DMS 273 treated with DMSO at 0.1 percent for 48 hours (cell line): Measurements from ENCODE around the gene SLC9A9.

Source experiments
- DNase-seq: peaks from one replicate; lab custom pipeline; 2025; lab: John Stamatoyannopoulos, UW

Gene SLC9A9

DNA sequence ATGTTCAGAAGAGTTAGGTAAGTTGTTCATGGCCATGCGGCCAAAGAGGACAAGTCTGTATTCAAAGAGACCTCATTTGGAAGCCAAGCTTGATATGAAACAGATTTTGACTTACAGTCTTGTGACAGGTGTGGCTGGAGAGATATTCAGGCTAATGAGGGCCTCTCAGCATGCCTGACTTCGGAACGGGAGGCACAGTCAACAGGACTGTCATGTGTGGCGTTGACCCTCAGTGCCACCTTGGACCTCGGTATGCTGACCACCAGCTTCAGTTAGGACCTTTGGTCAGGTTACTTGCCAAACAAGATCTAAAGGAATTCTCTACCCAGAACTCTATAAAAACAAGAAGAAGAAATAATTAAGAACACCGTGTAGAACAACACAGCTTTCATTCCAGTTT, 604.6 kb downstream of the SLC9A9 start:
- no peak for DNase-seq

DNA sequence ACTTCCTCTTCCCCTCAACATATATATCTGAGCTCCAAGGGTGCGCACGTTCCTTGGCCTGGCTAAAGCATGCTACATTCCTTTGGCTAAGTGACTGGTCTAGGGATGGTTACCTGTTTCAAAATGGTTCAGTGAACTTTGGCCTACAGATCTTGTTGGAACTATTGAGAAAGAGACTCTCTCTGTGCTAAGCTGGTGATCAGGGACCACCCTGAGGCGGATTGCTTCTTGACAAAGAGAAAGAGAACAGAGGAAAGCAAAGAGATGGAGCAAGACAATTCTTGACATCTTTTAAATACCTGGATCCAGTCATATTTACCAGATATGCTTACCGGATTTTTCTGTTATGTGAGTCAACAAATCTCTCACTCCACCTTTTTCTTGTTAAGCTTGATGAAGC, 605.6 kb downstream of the SLC9A9 start:
- no peak for DNase-seq

DNA sequence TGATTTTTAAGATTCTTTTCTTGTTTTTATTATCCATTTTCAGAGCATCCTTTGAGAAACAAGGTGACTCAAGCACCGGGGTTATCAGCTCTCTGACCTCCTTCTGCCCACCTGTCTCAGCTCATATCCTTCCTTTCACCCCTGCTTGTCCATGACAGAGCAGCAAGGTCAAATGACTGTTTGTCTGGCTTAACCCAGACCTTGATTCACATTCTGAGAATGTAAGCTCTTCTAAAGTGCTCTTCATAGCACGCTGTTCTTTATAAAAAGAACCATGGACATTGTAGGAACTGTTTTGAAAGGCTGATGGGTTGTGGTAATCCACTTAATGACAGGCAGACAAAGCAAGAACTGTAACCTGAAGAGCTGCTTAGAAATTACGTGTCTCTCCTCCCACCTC, 606.2 kb downstream of the SLC9A9 start:
- DNase-seq, result no peak

DNA sequence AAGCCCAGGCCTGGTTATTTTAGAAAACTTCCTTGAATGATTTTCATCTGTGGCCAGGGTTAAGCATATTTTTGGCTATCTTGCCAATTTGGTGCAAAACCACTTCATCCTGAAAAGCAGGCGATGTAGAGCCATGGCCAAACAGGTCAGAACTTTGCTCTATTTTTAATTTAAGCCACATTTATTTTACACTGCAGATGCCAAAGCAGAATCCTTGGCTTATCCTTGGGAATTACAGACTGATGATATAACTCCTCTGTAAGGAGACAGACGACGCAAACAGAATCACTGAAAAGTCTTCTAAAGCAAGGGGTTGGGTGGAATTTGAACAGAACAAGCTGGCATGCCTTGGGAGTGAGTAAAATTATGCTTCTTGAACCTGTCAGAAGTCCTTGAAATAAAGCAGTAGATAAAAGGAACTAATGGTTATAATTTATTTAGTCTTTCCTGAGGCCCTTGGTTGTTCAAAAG, 606.8 kb downstream of the SLC9A9 start:
- no peak for DNase-seq

DNA sequence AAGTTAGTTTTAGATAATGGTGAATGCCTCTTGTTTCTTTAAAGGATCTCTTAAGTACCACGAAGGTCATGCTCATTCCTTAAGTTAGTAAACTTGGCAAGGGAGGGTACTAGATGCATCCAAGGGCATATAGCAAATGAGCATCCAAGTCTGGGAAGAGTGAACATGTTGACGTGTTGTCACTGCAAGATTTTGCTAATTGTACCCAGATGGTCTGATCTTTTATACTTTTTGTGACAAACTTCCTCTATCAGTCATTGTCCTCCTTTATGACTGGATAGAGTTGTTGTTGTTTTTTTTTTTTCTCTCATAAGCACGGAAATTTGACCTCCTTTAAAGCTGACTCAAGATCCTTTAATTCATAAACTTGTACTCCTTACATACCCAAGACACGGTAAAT, 607.4 kb downstream of the SLC9A9 start:
- no peak for DNase-seq

DNA sequence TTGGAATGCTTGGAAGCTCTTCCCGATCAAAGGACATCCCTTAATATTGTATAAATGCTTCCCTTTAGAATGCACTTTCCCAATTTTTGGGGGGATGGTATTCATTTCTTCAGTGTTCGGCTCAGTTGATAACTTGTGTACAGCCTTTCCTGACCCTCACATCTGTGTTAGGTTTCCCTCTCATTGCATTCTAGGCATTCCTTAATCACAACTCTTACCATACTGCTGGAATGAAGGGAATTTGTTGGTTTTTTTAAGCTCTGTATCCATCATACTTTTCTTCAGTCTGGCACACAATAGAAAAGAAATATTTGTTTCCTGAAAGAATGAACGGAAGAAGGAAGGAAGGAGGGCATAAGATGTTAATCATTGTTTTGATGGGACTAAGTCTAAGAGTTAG, 609.2 kb downstream of the SLC9A9 start:
- no peak for DNase-seq

DNA sequence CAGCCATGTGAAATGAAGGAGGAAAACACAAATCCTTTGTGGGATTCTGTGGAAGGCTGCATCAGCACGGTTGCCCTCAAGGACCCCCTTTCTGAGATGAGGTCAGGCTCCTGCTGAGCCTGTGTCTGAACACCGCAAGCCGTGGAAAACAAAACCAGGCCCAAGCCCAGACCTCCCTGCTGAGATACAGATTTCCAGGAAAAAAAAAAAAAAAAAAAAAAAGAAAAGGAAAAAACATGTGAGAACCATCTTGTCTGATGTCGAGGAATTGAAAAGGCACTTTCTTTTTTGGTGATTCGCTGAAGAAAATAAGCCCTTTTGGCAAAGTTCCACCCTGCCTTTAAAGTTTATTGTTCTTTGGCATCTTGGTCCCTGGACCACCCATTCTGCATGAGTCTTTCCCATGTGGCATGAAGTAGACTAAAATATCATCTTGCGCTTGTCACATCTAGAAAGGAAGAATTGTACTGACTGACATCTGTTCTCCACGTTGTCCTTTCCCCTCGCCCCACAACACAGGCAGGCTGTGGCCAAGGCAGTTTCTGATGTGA, 611.1 kb downstream of the SLC9A9 start:
- no peak for DNase-seq

DNA sequence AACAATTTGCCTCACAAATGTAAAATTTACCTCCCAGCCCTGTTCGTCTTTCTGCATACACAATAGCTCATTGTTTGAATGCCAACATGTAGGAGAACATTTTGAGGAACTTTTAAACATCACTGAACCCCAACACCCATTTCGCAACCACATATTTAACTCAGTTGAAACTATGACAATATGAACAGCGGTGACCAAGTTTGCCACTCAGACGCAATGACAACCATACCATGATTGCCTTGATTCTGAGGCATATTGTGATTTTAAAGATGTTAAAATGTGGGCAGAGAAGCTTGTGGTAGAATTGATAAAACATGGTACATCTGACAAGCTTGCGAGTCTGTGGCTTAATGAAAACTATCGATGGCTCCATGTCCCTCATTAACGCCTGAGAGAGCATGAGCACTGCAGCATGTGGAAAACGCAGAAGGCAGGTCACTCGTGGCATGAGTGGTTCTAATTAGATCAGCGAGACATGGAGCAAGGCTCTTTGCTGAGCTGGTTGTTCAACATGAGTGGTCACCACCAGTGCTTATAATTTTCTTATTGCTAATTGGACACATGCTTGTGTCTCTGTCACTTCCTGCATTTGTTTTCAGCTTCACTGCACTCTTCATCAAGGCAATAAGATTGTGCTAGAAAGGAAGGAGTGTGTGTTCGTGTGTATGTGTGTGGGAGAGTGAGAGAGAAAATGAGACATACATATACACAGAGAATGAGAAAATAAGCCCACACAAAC, 611.9 kb downstream of the SLC9A9 start:
- no peak for DNase-seq

DNA sequence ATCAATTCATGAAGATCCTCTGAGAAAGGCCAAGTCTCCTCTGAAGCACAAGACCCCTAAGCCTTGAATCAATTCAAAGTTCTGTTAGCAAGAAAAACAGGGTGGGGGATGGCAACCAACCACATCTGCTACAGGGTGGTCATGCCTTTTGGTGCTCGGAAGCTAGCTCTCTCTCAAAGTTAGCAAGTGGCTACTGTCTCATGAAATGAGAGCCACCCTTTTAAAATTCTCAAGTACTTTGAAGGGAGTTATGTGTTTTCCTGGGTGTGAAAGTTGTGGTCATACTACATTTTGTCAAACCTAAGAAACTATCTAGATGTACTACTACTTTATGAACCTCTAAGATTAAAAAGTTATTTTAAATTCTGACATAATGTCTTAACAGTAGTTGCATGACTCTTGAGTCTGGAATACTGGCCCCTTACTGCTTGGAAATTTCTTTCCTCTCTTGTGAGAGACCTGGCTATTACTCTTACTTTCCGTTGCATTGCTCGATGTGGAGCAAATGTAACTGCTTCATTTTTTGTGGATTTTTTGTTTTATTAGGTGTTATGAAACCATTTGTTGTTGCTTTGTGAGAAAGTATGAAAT, 612.6 kb downstream of the SLC9A9 start:
- no peak for DNase-seq

DNA sequence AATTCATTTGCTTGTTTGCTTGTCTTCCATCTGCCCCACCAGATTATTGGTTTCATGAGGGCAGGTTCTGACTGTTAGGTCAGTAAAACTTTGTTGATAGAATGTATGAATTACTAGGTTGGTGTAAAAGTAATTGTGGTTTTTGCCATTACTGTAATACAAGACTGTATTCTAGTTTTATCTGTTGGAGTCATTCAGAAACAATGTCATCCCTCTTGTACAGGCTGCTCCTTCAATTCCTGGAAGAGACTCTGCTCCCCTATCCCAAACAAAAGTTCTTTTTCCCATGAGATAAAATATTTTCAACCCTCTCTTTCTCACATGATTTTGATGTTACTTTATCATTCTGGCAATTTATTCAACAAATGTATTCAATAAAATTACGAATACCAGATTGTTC, 613.7 kb downstream of the SLC9A9 start:
- DNase-seq, result no peak

DNA sequence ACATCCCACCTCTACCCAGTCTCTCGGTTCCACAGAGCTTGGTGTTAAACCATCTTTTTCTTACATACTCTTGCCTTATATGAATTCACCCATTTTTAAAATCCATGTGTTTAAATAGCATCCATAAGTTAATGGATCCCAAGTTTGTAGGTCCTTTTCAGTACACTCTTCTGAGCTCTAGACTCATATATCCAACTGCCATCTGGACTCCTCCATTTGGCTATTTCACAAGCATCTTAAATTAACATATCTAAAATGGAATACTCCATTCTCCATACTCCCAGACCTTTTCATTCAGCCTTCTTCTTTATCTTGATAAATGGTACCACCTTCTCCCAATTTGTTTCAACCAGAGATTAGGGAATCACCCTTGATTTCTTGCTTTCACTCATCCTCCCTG, 615.3 kb downstream of the SLC9A9 start:
- peak; percentile 44 for DNase-seq

DNA sequence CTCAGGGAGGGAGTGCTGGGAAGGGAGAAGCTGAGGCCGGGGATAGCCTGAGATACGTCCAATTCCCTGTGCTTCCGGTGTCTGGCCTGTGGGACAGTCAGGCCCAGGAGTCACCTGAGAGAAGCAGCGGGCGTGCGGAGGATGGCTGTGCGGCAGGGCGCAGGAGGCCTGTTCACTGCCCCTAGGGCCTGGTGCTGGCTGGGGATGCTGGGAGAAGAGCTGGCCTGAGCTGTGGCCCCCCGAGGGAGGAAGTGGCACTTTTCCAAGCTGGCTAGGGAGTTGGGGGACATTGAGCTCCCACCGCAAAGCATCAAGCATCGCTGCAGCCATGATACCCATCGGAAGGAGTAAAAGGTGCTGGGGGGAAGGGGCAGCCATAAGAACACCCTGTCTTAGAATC, 619.9 kb downstream of the SLC9A9 start:
- DNase-seq, result no peak

DNA sequence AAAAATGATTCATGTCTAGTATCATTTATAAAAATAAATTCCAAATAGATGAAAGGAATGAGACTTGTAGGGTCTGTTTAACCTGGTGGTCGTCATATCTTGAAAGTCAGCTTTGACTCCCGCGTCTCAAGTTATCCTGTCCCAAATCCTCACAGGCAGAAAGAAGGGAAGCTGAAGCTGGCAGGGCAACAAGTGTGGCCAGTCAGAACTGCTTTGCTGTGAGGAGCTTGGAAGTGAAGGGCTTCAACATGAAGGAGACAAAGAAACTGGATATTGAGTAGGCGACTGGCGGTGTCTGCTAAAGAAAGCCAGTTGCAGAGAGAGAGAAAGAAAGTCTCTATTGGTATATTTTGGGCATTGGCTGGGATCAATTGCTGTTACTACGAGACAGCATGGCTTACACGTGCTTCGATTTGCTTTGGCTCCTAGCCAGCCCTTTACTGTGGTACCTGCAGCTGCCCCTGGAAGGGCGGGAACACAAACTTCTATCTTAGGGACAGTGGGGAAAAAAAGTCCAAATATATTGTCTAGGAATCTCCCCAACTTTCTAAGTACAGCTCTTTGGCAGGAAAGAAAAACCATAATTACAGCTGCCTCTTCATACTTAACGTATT, 621.5 kb downstream of the SLC9A9 start:
- no peak for DNase-seq

DNA sequence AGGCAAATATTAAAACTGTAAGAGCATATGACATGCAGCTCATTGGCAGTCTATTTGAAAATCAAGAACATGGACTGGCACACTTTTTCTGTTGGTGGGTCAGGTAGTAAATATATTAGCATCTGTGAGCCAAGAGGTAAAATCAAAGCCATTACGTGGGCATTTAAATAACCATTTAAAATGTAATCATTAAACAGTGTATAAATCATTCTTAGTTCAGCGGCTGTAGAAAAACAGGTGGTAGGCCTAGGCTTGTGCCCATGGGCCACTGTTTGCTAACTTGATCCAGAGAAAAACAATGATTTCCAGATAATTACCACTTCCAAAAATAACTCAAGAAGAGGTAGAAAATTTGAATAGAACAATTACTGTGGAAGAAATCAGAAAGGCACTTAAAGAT, 623.6 kb downstream of the SLC9A9 start:
- DNase-seq, result no peak

DNA sequence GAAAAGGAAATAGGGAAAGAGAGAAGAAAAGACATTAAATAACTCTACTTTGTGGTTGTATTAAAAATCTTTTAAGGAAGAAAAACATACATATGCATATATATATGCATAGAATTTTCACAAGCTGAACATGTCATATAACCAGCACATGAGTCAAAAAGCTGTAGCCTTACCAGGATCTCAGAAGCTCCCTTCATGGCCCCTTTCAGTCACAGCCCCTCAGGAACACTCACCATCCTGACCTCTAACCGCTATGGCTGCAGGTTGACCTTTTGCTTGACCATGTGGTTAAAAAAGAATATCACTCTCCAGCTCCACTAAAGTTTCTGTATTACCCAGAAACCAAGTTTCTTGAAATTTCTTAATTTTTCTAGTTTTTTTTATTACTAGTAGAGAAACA, 625.3 kb downstream of the SLC9A9 start:
- DNase-seq, result no peak

DNA sequence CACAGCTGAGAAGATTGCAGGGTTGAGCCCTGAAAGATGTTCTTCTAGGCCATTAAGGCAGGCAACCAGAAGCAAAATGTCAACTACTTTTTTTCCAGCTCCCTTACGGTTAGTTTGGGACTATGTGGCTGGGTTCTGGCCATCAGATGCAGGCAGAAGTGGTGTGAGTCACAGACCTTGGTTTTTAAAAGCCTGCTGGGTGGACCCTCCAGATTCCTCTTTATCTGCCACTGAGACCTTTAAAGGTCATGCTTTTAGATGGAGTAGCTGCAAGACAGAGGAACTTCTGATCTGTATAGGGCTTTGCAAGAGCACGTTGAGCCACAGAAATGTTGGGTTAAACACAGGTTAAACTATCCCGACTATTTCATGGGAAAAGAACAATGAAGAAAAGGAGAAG, 625.8 kb downstream of the SLC9A9 start:
- DNase-seq, result no peak

DNA sequence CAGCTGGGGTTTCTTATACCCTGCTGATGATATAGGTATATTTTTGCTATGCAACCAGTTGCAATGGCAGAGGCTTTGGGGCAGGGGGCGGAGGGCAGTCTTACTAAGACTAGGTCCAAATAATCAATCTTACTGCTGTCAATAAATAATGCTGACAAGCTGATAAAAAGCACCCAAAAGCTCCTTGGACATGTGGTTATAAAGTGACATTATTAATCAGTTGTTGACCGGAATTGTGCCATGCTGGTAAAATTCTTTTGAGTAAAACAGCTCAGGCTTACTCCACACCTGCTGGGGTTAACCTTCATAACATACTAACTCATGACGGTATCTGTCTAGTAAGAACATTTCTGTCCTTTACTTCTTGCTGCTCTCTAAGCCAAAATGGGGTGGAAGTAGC, 626.8 kb downstream of the SLC9A9 start:
- no peak for DNase-seq

DNA sequence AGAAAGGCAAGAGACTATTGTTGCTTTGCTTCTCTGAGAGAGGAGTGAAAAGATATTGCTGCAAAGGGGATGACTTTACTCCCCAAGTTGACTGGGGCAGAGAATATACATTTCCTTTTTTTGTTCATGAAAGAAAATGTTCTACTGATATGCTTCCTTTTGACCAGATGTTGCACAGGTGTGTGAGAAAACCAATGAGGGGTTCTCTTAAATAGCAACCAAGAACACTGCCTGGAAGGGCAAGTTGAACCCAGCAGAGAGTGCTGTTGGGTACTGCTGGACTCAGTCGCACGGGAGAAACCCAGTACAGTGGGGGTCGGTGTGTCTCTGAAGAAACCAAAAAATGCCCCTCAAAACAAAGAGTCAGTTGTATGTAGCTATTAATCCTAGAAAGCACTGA, 627.5 kb downstream of the SLC9A9 start:
- DNase-seq, result no peak

DNA sequence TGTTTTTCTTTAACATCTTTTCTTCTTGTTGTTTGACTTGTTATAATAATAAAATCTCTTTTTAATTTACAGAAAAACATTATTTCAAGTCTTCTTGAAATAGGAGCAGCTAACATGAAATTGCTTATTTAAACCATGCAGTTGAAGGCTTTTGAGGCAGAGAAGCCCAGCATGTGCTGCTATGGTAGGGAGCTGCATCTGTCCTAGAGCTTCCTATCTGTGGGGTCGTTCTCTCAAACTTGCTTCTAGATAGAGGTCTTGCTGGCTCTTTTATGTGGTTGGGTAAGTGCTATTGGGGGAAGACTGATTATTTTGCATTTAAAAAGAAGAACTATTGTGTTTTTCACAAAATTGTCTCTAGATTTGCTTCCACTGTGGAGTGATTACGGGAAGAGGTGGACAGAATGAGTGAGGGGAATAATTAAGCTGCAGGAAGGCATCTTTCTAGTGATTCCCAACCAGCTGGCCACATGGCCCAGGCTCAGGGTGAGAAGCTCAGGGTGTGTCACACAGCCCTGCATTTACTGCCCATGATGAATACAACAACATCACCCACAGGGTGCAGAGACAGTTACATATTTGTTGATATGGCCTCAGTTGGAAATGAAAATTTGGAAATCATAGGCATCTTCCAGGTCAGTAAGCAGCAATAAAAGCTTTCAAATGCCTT, 630.0 kb downstream of the SLC9A9 start:
- no peak for DNase-seq

DNA sequence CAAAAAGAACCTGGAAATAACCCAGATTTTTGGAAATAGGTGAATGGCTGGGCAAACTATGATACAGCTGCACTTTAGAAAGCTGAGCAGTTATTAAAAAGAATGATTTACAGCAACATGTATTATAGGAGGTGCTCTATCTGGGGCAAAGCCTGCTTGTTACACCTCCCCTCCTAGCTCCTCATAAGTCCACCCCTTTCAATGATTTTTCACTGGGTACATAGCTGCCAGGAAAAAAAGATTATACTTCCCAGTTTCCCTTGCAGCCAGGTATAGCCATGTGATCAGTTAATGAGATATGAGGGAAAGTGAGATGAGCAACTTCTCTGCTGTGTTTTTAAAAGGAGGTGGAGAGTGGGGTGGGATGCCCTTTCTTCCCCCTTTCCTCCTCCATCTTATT, 631.0 kb downstream of the SLC9A9 start:
- no peak for DNase-seq

DNA sequence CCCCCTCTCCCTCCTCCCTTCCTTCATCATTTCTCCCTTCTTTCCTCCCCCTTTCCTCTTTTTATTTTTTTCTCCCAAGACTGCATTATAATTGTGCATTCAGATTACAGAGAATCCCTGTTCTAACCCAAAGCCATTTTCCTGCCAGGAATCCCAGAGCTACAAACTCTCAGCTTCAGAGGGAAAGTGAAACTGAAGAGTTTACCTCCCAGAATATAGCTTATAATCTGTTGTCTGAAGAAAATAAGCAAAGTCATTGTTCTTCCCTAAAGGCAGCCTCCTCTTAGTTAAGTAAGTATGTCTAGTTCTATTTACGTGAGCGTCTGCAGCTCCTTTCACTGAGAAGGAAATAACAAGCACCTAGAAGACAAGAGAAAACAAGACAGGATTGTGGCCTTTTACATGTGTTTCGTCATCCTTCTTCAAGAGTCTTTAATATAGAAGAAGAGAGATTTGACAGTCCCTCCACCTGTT, 631.5 kb downstream of the SLC9A9 start:
- DNase-seq, result no peak
